GM12865 (cell line): Measurements from ENCODE around the gene ADAMTS15.

ENCODE experiments used
- DNase-seq: peaks from one replicate; pipeline ENCODE4 v3.0.0; 2010; ENCODE audit warnings: low read depth
- H3K4me3 ChIP-seq: 2 replicates; pipeline ENCODE4 v1.5.1; 2011; ENCODE audit warnings: mild to moderate bottlenecking, low read depth, low read length, control low read depth
- CTCF ChIP-seq: IDR thresholded peaks from 2 replicates; pipeline ENCODE4 v1.5.1; 2011; ENCODE audit warnings: low read length, control low read depth, low read depth, inconsistent platforms; ENCODE audit not compliant: insufficient read depth; ENCODE audit errors: missing control alignments

The ADAMTS15 gene

GRCh38 chr11:130413405-130414106 lies 34.9 kb upstream of the ADAMTS15 start:
- no peak for DNase-seq
- no peak overlapping the region for H3K4me3 ChIP-seq
- TF ChIP-seq CTCF, result no peak

GRCh38 chr11:130414107-130415080 lies 34.1 kb upstream of the ADAMTS15 start:
- no peak overlapping the region for H3K4me3 ChIP-seq
- DNase-seq, result no peak
- TF ChIP-seq CTCF, result no peak

- no peak for TF ChIP-seq CTCF
- DNase-seq, result no peak
- H3K4me3 ChIP-seq, result no peak overlapping the region
Measured at GRCh38 chr11:130415731-130416529, 32.5 kb upstream of the ADAMTS15 start.

GRCh38 chr11:130416530-130416882 lies 31.9 kb upstream of the ADAMTS15 start:
- no peak overlapping the region for H3K4me3 ChIP-seq
- TF ChIP-seq CTCF, result no peak
- DNase-seq, result no peak

GRCh38 chr11:130416906-130417305 lies 31.5 kb upstream of the ADAMTS15 start:
- no peak for TF ChIP-seq CTCF
- DNase-seq, result no peak
- no peak overlapping the region for H3K4me3 ChIP-seq

- no peak overlapping the region for H3K4me3 ChIP-seq
- no peak for DNase-seq
- TF ChIP-seq CTCF, result no peak
Measured at GRCh38 chr11:130418210-130418609, 30.2 kb upstream of the ADAMTS15 start.
